Tibial nerve (tissue), 4 donors: Measurements from ENCODE around the gene CACNB3. TPM values are rescaled to one million over a fixed set of nuclear protein-coding genes. Genes with fewer than 3 reads are reported as not detected.

Source experiments
- DNase-seq, 2 donors: peaks; one replicate each; pipeline ENCODE4 v3.0.0-alpha.2; 2019; ENCODE audit warnings: low spot score in 2 of 2
- H3K27ac ChIP-seq, 4 donors: fragments of 200-600 bp; sonication (generic) in 3 of 4; one replicate each; pipeline ENCODE4 v1.5.1; 2017 to 2019; ENCODE audit warnings: mild to moderate bottlenecking in 1 of 4
- H3K27me3 ChIP-seq, 2 donors: fragments of 200-600 bp; sonication (generic) in 1 of 2; one replicate each; pipeline versions ENCODE4 v1.5.1 to v1.6.0; 2017 to 2019
- H3K36me3 ChIP-seq, 3 donors: fragments of 200-600 bp; sonication (generic); one replicate each; pipeline ENCODE4 v1.5.1; 2018 to 2019
- H3K4me1 ChIP-seq, 4 donors: fragments of 200-600 bp; sonication (generic) in 3 of 4; one replicate each; pipeline ENCODE4 v1.5.1; 2017 to 2019
- H3K4me3 ChIP-seq, 4 donors: fragments of 200-600 bp; sonication (generic) in 3 of 4; one replicate each; pipeline ENCODE4 v1.5.1; 2017 to 2019; ENCODE audit warnings: mild to moderate bottlenecking in 1 of 4, moderate library complexity in 1 of 4
- H3K9me3 ChIP-seq, 4 donors: fragments of 200-600 bp; sonication (generic) in 3 of 4; one replicate each; pipeline ENCODE4 v1.5.1; 2017 to 2019
- EP300 ChIP-seq, 2 donors: sonication (generic); formaldehyde crosslinking; IDR thresholded peaks; one replicate each; pipeline ENCODE4 v1.6.1; 2017; ENCODE audit warnings: antibody characterized with exemption in 2 of 2, mild to moderate bottlenecking in 1 of 2
- POLR2A ChIP-seq, 2 donors: fragments of 450-650 bp; IDR thresholded peaks; one replicate each; pipeline ENCODE4 v1.6.1; 2017; ENCODE audit warnings: antibody characterized with exemption in 2 of 2, mild to moderate bottlenecking in 2 of 2, moderate library complexity in 2 of 2
- WGBS, 2 donors: methylation state at CpG; one replicate each; pipeline ENCODE4 v1.1.5; 2018; 5-methylcytosine and 5-hydroxymethylcytosine counted together
- total RNA-seq, 4 donors: library from RNA; depleted of rRNA; stranded (reverse); fragments of >200 nt; gene quantifications; one replicate each; pipeline ENCODE4 v1.1.0, GENCODE V29; 2016
- TF ChIP-seq, protein P1 (sequence below), 5 experiments: fragments of 200-600 bp in 3 of 5; fragments of 450-650 bp in 2 of 5; sonication (generic) in 3 of 5; IDR thresholded peaks; one replicate each; pipeline ENCODE4 v1.5.1; 2016 to 2019; ENCODE audit warnings: antibody characterized with exemption in 5 of 5, mild to moderate bottlenecking in 3 of 5, moderate library complexity in 2 of 5

Gene CACNB3
- total RNA-seq, 4 donors from 2014 or later: 9.8 to 31.2 (median 20.7) TPM

DNA sequence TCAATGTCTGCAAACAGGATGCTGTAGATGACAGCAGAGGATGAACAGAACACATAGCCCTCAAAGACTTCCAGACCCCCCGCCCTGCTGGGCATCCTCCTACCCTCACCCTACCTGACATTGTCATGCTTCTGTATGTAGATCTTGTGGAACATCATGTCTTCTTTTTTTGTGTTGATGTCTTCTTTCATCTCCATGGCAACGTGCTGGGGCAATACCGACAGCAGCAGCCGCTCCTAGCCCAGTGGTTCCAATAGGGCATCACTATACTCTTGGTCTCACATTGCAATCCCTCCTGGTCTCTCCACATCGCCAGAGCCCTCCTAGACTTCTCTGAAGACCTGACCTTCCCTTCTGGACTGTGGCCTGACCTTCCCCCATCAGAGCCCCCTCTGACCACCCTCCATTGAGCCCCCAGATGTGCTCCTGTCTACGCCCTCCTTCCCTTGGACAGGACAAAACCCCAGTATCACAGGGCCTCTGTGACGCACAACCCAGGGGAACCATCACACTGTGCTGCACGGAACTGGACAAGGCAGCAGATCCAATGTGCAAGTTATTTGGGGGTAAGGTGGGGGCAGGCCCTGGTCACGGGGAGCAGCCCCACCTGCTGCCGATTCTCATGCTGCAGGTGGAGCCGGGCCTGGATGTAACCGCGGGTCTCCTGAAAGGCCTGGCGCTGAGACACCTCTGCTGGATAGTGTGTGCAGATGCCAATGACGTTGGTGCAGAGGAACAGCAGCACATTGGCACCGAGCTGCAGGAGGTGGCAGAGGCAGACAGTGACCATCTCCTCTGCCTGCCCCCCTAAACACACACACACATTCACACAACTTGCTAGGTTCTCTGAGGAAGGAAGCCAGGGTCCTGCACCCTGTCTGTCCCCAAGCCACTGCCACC, 40.5 kb upstream of the CACNB3 start:
- Histone ChIP-seq H3K36me3 (peaks cover 0 to 63% (median 0%) of the 10 kb centered on the region in 3 donors), H3K27me3 (no peaks in the 10 kb centered on the region), H3K27ac (no peak overlapping the region), H3K4me3 (no peak overlapping the region), H3K9me3 (no peaks in the 10 kb centered on the region), H3K4me1 (peaks cover 0 to 56% (median 29%) of the 10 kb centered on the region in 4 donors)
- DNase-seq: no peak
- TF ChIP-seq POLR2A (IDR thresholded peaks at IDR 0.05) (no peak), EP300 (IDR thresholded peaks at IDR 0.05) (no peak)
- TF ChIP-seq, protein P1, sequence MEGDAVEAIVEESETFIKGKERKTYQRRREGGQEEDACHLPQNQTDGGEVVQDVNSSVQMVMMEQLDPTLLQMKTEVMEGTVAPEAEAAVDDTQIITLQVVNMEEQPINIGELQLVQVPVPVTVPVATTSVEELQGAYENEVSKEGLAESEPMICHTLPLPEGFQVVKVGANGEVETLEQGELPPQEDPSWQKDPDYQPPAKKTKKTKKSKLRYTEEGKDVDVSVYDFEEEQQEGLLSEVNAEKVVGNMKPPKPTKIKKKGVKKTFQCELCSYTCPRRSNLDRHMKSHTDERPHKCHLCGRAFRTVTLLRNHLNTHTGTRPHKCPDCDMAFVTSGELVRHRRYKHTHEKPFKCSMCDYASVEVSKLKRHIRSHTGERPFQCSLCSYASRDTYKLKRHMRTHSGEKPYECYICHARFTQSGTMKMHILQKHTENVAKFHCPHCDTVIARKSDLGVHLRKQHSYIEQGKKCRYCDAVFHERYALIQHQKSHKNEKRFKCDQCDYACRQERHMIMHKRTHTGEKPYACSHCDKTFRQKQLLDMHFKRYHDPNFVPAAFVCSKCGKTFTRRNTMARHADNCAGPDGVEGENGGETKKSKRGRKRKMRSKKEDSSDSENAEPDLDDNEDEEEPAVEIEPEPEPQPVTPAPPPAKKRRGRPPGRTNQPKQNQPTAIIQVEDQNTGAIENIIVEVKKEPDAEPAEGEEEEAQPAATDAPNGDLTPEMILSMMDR (IDR thresholded peaks at IDR 0.05): no peak
- WGBS, 2 donors: 79 to 81% methylated on average over 16 of the region's 16 CpGs

DNA sequence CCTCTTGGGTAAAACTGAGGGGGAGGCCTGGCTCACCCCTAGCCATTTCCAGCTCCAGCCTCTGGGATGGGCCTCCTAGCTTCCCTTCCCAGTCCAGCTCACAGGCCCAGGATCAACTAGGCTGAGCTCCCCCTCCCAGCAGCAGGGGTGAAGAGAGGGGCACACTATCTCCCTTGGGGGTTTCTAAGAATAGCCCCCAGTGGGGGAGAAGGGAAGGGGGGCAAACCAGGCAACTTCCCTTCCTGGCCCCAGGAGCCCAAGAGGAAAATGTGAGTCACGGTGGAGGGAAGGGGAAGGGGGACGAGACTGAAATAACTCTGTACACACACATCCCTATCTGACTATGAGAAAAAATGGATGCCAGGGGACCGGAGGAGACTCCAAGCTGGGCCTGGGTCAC, 38.4 kb upstream of the CACNB3 start:
- H3K9me3 ChIP-seq: no peaks in the 10 kb centered on the region
- H3K27ac ChIP-seq: peak overlapping the region in 3 of 4 donors; percentile 21 to 81 (median 67)
- peaks cover 0 to 47% (median 0%) of the 10 kb centered on the region in 3 donors for H3K36me3 ChIP-seq
- 9 to 16% methylated on average over 3 of the region's 3 CpGs for WGBS, 2 donors
- peaks cover 0 to 69% (median 29%) of the 10 kb centered on the region in 4 donors for H3K4me1 ChIP-seq
- DNase-seq: peak in 1 of 2 donors; percentile 17
- peak in 1 of 2 donors; percentile 69 for TF ChIP-seq EP300 (IDR thresholded peaks at IDR 0.05)
- TF ChIP-seq, protein P1 (IDR thresholded peaks at IDR 0.05): no peak
- H3K27me3 ChIP-seq: no peaks in the 10 kb centered on the region
- H3K4me3 ChIP-seq: no peak overlapping the region

DNA sequence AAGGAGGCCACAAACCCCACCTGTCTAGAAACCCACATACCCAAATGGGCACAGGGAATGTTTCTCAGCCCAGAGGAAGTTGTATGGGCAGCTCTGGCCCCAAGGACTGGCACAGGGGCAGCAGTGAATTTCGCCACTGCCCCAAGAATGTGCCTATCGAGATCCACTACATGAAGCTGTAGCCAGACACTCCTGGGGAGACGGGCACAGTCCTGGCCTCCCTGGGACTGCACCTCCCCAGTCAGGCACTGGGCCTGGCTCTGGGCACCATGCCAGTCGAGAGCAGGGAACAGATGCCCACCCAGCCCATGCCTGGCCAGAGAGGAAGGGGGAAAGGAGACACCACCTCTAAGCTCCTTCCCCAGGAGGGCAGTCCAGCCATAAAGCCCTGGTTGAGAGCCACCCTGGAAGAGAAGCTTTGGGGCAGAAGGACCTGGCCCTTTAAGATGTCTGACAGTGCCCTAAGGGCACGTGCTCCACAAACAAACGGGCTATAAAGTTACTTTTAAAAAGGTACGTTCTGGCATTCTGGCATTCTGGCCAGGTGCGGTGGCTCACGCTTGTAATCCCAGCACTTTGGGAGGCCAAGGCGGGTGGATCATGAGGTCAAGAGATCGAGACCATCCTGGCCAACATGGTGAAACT, 37.8 kb upstream of the CACNB3 start:
- no peak overlapping the region for H3K4me3 ChIP-seq
- no peaks in the 10 kb centered on the region for H3K9me3 ChIP-seq
- peaks cover 0 to 40% (median 0%) of the 10 kb centered on the region in 3 donors for H3K36me3 ChIP-seq
- no peak for DNase-seq
- TF ChIP-seq POLR2A (IDR thresholded peaks at IDR 0.05): no peak
- TF ChIP-seq, protein P1 (IDR thresholded peaks at IDR 0.05): no peak
- no peak for TF ChIP-seq EP300 (IDR thresholded peaks at IDR 0.05)
- no peaks in the 10 kb centered on the region for H3K27me3 ChIP-seq
- H3K27ac ChIP-seq: peak overlapping the region; percentile 10 to 81 (median 44)
- H3K4me1 ChIP-seq: peaks cover 0 to 69% (median 29%) of the 10 kb centered on the region in 4 donors
- WGBS, 2 donors: 58 to 66% methylated on average over 11 of the region's 11 CpGs

DNA sequence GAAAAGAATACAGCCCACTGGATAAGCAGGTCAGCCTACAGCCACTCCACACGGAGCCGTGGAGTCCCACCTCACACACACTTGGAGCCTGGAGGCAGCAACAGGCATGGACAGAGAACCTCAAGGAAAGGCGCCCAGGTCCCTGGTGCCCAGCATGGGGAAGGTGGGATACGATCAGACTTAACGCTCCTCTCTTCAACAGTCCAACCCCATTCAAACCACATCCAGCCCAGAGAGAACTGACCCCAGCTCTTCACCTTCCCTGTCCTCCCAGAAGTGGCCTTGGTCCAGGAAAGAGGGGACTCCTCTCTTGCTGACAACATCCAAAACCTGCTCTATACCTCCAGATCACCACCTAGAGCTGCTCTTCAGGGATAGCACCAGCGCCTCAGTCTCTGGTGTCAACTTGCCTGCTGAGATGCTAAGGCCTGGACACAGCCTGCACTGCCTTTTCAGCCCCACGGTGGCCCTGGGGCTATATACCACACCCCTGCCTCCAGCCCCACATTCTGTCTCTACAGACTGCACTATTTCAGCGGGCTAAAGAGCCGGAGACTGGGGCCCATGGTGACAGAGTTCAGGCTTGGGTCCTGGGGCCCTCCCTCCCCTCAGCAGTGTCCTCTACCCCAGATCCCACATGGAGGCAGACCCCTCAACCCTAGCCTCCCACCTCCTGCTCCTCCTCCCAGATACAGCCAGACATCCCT, 36.4 kb upstream of the CACNB3 start:
- TF ChIP-seq, protein P1 (IDR thresholded peaks at IDR 0.05): no peak
- TF ChIP-seq POLR2A (IDR thresholded peaks at IDR 0.05) (no peak), EP300 (IDR thresholded peaks at IDR 0.05) (no peak)
- no peak overlapping the region for H3K4me3 ChIP-seq
- DNase-seq: no peak
- no peaks in the 10 kb centered on the region for H3K9me3 ChIP-seq
- H3K27ac ChIP-seq: peak overlapping the region in 1 of 4 donors; percentile 3
- H3K4me1 ChIP-seq: peaks cover 0 to 83% (median 32%) of the 10 kb centered on the region in 4 donors
- no peaks in the 10 kb centered on the region for H3K27me3 ChIP-seq
- H3K36me3 ChIP-seq: peaks cover 0 to 26% (median 0%) of the 10 kb centered on the region in 3 donors
- 56 to 66% methylated on average over 9 of the region's 9 CpGs for WGBS, 2 donors
